Measurements from ENCODE around the gene EFNA5.
A peak's percentile ranks its signal among the peaks of the same experiment; 100 is the strongest.

Gene EFNA5

GRCh38 chr5:107670932-107671741 lies at the start of gene EFNA5:
TSS of gene EFNA5 (minus strand) at chr5:107670937.
- DNase-seq (ENCODE audit: low read depth), result no peak

DNA sequence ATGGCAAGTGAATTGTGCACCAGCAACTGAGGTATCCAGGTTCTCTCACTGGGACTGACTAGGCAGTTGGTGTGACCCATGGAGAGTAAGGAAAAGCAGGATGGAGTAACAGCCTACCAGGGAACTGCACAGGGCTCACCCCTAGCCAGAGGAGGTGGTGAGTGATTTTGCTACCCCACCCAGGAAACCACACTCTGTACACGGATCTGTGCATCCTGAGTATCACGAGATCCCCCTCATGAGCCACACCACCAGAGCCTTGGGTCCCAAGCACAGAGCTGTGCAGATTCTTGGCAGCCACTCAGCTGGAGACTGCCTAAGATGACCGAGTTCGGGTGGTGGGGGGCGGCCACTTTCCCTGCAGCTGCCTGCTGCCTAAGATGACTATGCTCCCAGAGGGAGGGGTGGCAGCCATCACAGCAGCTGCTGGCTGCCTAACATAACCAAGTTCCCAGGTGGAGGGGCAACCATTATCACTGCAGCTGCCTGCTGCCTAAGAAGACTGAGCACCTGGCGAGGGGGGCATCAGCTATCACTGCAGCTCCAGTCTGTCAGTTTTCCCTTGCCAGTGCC lies 48.4 kb upstream of the EFNA5 start:
- DNase-seq (ENCODE audit: low read depth), result no peak

GRCh38 chr5:107717816-107718215 lies 47.1 kb upstream of the EFNA5 start:
- DNase-seq (ENCODE audit: low read depth), result no peak

- no peak for DNase-seq (ENCODE audit: low read depth)
Measured at GRCh38 chr5:107713228-107713627, 42.5 kb upstream of the EFNA5 start.

DNA sequence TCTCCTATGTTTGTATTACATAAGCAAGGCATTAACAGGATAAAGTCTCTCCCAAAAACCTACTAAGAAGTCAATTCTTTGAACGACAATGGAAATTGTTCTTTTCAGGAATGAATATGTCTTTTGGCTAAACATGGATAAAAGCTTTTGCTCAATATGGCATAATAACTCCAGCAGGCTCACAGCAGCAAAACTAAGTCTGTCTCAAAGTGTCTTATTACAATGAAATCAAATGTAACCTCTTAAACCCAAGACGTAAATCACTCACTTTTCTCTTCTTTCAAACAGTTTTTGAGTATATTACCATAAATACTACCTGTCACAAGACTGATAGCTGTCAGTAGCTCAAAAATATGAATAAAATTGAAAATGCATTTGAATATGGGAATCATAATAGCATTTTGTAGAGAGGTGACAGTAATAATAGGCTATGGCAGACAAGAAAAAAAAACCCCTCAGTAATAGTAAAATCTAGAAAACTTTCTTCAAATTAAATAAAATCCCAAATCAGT lies 41.7 kb upstream of the EFNA5 start:
- DNase-seq (ENCODE audit: low read depth), result no peak

- no peak for DNase-seq (ENCODE audit: low read depth)
Measured at GRCh38 chr5:107705402-107706014, 34.8 kb upstream of the EFNA5 start.

- no peak for DNase-seq (ENCODE audit: low read depth)
Measured at GRCh38 chr5:107704681-107705401, 34.1 kb upstream of the EFNA5 start.

DNA sequence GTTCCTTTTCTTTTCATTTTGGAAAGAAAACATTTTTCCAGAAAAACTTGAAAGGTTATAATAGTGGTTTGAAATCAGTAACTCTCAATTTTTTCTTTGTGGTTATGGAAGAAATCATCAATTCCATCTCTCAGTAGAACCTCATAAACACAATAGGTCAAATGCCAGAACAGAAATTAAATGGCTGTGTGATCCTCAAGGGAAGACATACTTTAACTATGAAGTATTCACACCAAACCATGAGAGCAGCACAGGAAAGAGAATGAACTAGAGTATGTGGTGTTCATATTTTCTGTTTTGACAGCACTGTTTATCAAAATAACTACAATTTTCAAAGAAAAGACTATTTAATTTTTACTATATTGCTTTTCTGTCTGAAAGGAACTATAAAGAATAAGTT lies 29.7 kb upstream of the EFNA5 start:
- no peak for DNase-seq (ENCODE audit: low read depth)

- DNase-seq (ENCODE audit: low read depth), result no peak
Measured at GRCh38 chr5:107699425-107699824, 28.7 kb upstream of the EFNA5 start.

GRCh38 chr5:107698286-107698685 lies 27.5 kb upstream of the EFNA5 start:
- DNase-seq (ENCODE audit: low read depth), result no peak

DNA sequence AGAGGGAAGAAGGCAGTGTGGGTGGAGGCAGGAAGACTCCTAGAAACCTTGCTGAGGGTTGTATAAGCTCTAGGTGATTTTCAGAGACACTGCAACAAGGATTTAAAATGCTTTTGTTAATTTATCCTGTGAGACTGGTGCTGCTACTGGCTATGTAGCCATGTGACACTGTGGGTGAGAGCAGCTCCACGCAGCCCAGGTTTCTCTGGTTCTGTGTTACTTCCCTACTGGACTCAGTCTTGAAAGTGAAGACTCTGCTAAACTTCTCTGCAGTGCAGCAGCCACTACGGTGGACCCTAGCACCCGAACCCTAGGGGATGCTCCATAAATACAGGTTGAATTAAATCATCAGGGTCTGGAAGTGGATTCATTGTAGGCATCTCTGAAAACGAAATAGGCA lies 25.8 kb upstream of the EFNA5 start:
- no peak for DNase-seq (ENCODE audit: low read depth)

DNA sequence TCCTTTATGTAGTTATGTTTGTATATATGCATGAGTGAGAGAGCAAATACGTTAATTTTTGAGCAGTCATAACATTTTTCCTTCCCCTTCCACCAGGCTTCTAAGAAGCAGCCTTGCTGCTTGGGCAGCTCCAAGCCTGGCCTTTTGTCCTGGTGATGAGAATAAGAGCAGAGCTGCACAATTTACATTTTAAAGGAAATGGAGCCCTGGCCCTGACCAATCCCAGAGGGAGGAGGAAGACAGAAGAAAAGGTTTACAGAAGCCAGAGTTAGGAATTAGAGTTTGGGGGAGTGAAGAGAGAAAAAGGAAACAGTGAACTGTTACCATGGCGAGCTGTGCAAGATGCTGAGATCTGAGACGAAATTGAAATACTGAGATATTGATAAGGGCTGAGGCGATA lies 25.3 kb upstream of the EFNA5 start:
- DNase-seq (ENCODE audit: low read depth), result no peak

GRCh38 chr5:107687937-107688336 lies 17.2 kb upstream of the EFNA5 start:
- no peak for DNase-seq (ENCODE audit: low read depth)

DNA sequence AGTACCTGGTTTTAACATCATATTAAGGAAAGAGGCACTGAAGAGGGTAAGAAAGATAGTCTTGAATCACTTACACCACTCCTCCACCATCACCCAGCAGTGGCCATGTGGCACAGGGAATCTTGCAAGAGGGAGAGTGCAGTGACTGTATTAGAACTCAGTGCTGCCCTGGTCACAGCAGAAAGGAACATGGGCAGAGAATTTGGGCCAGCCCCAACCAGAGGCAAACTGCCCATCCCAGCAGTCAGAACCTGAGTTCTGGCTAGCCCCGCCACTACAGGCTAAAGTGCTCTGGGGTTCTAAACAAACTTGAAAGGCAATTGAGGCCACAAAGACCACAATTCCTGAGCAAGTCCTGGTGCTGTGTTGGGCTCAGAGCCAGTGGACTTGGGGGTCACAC lies 16.7 kb upstream of the EFNA5 start:
- DNase-seq (ENCODE audit: low read depth), result no peak

DNA sequence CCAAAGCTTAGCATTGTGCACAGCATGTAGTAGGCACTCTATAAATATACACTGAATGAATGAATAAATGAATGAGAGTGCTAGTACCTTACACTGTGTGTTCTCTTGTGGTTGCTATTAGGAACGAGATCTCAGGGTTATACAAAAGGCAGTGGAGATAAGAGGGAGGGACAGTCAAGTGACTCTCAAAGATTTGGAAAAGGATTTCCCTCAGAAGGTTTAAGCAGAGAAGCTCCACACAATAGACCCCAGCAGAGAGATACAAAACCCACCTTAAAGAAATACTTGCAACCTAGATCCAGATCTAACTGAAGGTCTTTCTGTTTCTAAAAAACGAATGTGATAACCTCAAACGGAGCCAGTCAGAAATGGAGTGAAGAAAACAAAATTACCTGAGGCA lies 11.8 kb upstream of the EFNA5 start:
- no peak for DNase-seq (ENCODE audit: low read depth)

DNA sequence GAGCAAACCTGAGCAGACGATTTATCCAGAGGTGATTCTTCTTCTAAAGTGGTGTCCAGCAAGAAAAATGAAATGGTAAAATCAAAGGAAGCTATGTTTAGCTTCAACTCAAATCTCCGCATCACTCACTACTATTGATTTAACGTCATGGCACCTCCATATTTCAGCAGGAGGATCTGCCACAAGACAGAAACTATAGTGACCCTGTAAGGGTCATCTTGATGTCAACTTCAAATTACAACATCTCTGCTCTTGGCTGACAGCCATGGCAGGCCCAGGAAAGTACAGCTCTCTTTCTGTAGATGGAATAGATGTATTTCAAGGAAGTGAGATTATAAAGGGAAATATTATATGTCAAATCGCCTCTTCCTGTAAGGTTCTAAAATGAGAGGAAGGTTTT lies 10.1 kb upstream of the EFNA5 start:
- no peak for DNase-seq (ENCODE audit: low read depth)

- no peak for DNase-seq (ENCODE audit: low read depth)
Measured at GRCh38 chr5:107680099-107680498, 9.4 kb upstream of the EFNA5 start.

DNA sequence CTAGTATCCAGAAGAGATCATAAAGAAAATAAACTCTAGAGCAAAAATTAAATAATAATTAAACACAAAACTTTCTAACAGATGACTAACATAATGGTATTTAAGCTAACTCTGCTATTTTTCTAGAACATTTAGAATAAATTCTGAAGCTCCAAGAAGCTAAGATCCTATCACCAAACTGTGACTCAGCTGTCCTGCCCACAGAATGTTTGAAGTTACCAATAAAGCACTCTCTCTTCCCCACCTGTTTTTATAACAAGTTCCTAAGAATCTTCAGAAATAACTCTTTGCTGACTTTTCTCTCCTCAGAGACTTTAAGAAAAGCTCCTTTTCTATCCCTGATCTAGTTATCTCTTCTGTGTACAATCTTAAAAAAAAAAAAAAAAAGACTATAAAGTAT lies 6.0 kb upstream of the EFNA5 start:
- DNase-seq (ENCODE audit: low read depth), result no peak

DNA sequence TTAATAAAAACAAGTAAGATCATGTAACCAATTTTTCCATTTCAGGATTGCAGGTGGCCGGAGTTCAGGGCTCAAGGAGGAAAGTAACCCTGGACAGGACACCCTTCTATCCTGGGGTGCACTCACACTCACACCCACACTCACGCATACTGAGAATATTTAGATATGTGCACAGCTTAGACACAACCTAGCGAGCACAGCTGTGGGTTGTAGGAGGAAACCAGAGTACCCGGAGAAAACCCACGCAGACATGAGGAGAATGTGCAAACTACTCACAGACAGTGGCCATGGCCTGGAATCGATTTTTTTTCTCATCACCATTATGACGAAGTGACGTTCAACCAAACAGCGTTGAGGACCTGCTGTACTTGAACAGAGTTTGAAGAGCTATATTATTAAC lies 4.5 kb upstream of the EFNA5 start:
- no peak for DNase-seq (ENCODE audit: low read depth)

GRCh38 chr5:107674655-107675054 lies 3.9 kb upstream of the EFNA5 start:
- no peak for DNase-seq (ENCODE audit: low read depth)

- DNase-seq (ENCODE audit: low read depth), result peak; percentile 26
Measured at GRCh38 chr5:107673368-107674136, 2.8 kb upstream of the EFNA5 start.

DNA sequence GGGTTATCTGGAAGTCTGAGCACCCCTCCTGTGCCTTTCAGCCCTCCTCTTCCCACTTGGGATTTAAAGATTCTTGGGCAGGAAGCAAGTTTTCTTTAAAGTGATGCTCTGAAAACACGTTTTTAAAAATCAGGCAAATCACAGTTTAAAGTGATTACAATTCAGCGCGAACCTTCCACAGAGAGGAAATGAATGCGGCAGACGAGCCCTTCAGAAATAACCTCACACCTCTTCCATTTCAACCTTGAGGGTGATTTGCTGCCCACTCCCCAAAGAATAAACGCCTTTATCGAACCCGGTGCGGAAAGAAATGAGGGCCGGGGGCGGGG lies 2.3 kb upstream of the EFNA5 start:
- no peak for DNase-seq (ENCODE audit: low read depth)

Measured in CMK (cell line).